Midbrain (tissue), 1 donor: ENCODE measurements around the gene ALG8.
"Not testable (repeated sequence)": the region's sequence is repeated elsewhere in the genome, so short reads cannot be mapped to it uniquely, and the experiment has no call there.

ENCODE experiments used
- DNase-seq: peaks from one replicate; lab custom pipeline; 2025; lab: John Stamatoyannopoulos, UW

The ALG8 gene

DNA sequence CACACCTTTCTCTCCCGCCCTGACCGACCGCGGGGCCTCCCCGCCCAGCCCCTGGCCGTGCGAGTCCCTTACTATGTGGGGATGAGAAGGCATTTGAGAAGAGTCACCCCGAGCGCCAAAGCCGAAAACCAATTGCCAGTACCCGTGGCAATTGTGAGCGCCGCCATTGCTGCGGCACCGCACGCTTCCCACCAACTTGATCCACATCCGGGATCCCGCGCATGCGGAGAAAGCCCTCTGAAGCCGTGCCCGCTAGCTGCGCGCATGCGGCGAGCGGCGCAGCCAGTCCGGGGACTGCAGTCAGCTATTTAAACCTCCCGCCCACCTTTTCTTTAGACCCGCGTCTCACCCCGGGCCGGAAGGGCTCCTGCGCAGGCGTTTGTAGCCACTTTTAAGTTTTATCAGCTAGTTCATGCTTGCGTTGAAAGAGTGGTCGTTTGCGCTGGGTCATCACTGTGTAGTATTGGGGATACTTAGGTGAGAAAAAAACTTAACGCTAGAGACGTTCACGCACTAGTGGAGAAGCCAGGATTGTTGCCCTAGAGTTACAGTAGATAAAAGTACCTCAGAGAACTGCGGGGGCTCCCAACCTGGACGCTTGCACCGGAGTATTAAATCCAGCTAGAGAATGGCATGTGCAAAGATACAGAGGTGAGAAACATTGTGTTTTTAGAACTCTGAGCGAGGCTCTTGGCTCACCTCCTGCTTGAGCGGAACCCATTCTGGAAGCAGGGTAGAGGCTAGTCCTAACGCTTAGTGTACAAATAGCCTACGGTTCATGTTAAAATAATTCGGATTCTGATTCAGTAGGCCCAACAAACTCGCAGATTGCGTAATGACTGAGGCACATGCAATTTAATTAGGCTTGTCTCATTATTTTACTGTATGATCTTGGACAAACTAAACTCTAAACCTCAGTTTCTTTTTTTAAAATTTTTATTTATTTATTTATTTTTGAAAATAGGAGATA lies at the start of gene ALG8:
ALG8 (minus strand) TSS at position 205 of the 970 bp plus-strand sequence; CDS start at position 167, 38 bp downstream.
- DNase-seq: peak; percentile 95

DNA sequence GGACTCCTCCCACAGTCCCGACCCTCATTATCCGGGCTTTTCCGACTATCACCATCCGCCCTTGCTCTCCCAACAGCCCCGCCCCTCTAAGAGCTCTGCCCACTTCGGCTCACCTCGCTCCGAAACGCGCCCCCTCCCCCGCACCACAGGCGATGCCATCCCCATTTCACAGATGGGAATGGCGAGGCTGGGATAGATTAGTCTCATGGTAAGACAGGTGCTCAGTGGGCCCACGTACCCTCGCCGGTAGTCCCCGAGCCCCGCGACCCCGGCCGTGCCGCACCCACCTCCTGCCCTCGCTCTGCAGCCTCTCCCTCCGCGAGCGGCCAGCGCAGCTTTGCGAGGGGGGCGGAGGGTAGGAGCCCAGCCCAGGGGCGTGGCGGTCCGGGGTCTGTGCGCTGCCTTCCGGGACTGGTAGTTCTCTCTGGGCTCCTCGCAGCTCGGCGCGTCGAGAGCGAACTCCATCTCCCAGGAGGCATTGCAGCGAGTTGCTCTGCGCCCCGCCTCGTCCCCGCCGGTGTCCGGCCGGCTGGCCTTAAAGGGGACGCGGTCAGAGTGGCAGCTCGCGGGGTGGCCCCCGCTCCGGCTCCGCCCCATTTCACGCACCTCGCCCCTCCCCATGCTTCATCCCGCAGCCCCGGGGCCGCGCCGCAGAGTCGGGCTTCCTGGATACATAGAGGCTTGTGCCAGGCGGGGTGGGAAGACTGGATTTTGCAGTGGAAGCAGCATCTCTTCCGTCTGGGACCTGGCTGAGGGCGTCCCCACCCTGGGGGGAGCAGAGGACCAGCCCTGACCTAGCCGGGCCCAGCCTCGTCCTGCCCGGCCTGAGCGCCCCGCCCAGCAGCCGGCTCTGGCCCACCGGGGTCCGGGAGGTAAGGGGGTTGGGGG lies 49.1 kb upstream of the ALG8 start, which contains the start of the genes KCTD21 and USP35:
KCTD21 (minus strand) TSS at position 341 of the 888 bp plus-strand sequence. CDS start 14,072 bp downstream, outside the sequence.
USP35 (plus strand) TSS at position 634 of the 888 bp plus-strand sequence. CDS start 7,327 bp downstream, outside the sequence.
- peak; percentile 98 for DNase-seq

DNA sequence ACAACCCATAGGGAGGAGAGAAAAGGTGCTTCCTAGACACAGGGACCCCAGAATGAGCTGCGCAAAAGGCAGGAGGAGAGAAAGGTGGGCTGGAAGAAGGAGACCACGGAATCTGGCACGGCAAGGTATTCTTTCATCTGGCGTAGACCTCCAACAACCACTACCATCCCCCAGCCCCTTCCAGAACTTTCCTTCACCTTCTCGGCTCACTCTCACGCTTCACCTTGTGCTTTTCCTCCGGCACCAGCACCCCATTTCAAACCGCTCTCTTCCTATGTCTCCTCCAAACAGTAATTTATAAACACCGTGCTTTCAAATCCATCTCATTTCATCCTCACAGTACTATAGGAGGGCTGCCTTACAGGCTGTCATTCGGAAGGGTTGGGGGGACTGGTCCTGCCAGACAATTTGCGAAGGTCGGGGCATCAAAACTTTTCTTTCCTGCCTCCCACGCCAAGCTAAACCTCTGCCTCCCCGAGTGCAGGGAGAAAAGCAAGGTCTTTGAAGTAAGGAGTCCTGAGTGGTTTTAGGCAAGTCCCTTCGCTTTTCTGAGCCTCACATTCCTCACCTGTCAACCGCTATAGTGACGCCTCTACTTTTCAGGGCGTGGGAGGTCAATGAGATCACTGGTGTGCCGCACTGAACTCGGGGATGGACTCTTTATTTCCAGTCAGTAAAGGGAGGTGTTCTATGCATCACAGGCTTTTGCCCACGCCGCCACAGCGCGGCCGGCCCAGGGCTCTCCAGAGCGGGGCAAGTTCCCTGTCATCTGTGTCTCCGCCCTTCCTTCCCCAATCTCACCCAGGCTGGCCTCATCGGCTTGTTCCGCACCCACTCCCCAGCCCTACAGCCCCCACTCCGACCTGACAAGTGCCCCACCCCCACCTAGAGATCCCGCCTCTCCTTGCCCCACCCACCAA lies 48.2 kb upstream of the ALG8 start:
- no peak for DNase-seq

DNA sequence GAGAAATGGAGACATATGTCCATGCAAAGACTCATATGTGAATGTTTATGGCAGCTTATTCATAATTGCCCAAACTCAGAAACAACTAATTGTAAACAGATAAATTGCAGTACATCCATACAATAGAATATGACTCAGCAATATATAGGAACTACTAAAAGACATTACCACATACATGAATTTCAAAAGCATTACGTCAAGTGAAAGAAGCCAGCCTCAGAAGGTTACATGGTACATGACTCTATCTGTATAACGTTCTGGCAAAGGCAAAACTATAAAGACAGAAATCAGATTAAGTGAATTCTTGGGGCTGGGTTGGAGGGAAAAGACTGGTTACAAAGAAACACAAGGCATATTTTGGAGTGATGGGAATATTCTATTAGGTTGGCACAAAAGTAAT lies 41.8 kb upstream of the ALG8 start:
- DNase-seq: no peak

DNA sequence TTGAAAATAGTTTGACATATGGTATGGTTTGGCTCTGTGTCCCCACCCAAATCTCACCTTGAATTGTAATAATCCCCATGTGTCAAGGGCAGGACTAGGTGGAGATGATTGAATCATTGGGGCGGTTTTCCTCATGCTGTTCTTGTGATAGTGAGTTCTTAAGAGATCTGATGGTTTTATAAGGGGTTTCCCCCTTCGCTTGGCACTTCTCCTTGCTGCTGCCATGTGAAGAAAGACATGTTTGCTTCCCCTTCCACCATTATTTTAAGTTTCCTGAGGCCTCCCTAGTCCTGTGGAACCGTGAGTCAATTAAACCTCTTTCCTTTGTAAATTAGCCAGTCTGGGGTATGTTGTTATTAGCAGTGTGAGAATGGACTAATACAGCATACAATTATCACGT lies 41.3 kb upstream of the ALG8 start:
- DNase-seq: no peak

DNA sequence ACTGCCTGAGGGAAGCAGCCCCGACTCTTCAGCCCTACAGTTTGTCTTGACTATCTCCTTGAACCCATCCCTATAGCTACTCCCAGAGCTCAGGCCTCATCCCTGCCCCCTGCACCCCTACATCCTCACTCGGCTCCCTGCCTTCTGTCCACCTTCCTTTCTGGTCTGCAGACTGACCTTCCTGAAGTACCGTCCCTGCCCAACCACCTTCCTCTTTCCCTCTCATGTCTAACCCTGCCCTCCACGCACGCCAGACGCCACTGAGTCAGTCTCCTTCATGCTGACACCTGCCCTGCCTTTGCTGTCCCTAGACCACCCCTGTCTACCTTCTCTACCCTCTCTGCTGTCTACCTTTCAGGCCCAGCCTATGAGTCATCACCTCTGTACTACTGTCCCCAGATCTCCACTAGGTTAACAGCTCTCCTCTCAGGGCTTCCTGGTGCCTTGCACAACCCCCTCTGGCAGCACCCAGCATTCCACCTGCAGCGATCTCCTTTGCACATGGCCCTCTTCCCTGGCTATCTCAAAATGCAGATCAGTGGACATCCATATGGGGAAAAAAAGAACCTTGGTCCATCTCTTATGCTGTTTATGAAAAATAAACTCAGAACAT lies 40.1 kb upstream of the ALG8 start:
- no peak for DNase-seq

DNA sequence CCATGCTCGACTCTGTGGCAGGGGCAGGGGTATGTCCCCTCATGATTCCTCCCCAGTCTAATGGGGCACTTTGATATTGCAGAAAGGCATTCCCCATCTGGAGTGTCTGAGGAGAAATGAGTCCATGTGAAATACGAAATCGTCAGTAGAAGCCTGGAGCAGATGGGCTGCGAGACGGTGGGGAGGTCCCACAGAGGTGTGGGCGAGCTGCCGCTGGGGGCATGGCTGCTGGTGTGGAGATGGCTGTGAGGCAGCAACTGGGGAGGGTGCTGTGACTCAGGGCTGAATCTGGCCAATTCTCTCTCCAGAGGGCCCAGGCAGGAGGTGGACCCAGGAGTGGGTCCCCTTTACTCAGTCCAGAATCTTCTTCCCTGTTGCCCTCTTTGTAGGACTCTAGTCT lies 37.8 kb upstream of the ALG8 start:
- DNase-seq: no peak

DNA sequence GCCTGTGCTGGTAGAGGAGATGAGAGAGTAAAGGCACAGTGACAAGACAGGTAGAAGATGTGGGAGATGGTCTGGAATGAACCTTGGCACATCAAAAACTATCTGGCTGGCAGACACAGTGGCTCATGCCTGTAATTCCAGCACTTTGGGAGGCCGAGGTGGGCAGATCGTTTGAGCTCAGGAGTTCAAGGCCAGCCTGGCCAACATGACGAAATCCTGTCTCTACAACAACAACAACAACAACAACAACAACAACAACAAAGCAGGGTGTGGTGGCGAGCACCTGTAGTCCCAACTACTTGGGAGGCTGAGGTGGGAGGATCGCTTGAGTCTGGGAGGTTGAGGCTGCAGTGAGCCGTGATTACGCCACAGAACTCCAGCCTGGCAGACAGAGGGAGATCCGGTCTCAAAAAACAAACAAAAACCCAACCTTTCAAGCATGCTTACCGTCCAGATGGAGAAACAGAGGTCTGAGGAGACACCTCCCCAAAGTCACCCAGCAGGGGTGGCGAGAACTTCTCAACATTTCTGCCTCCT lies 37.2 kb upstream of the ALG8 start:
- DNase-seq: no peak

DNA sequence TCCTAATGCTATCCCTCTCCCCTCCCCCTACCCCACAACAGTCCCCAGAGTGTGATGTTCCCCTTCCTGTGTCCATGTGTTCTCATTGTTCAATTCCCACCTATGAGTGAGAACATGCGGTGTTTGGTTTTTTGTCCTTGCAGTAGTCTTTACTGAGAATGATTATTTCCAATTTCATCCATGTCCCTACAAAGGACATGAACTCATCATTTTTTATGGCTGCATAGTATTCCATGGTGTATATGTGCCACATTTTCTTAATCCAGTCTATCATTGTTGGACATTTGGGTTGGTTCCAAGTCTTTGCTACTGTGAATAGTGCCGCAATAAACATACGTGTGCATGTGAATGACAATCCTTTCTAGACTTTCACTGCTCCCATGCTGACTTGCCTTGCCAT lies 36.4 kb upstream of the ALG8 start:
- DNase-seq: not testable (repeated sequence)

DNA sequence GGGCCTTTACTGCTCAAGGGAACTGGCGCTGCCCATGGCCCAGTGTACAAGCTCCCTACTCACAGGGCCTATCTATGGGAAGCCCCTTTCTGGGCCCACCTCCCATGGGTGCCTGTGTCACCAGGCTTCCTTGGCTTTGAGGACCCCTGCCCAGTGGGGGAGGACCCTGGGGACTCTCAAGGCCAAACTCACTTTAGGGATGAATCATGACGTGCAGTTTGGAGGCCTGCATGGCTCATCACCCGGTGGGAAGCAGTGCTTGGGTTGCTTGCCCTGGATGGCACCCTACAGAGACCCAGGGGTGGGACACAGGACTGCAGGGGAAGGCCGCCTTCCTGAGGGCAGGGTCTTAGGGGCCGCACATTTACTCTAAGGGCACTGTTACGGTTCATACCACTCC lies 32.5 kb upstream of the ALG8 start:
- DNase-seq: no peak

DNA sequence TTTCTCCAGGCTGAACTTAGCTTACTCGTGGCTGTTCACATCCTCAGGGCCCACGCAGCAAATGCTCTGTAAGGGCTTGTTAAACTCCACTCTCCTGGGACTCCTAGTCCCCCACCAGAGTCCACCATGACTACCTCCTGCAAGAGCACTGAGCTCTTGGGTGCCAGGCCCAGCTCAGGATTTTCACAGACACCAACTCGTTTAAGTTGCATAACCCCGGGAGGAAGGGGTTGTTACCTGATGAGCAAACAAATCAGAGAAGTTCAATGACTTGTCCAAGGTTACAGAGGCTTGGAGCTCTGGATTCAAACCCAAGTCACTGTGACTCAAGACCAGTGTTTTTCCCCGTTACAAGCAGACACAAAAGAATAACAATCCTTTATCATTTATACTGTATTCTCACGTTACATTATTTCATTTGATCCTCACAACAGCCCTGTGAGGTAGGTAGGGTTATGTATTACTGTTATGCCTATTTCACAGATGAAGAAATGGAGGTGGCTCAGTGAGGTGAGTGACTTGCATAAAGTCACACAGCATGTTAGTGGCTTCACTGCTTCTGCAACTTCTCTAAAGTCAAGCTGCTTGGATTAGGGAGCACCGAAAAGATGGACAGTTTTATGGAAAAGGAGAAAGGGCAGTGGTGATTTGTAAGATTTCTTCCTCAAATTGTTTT lies 31.6 kb upstream of the ALG8 start:
- no peak for DNase-seq

DNA sequence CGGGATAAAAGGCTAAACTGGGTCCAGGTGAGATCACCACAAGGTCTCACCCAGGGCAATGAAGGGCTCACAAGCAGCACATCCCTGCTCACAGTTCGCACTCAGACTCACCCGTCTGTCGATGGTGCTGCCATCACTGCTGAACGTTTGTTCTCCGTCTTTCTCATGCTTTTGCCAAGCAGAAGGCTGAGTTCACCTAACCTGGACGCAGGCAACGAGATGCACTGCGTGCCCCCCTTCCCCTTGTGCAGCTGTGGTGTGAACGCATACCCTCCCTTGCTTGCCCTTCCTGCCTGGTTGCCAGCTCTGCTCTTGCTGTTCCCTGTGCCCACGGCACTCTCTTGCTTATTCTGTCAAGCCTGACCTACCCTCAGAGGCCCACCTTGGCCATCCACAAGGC lies 31.0 kb upstream of the ALG8 start:
- no peak for DNase-seq

DNA sequence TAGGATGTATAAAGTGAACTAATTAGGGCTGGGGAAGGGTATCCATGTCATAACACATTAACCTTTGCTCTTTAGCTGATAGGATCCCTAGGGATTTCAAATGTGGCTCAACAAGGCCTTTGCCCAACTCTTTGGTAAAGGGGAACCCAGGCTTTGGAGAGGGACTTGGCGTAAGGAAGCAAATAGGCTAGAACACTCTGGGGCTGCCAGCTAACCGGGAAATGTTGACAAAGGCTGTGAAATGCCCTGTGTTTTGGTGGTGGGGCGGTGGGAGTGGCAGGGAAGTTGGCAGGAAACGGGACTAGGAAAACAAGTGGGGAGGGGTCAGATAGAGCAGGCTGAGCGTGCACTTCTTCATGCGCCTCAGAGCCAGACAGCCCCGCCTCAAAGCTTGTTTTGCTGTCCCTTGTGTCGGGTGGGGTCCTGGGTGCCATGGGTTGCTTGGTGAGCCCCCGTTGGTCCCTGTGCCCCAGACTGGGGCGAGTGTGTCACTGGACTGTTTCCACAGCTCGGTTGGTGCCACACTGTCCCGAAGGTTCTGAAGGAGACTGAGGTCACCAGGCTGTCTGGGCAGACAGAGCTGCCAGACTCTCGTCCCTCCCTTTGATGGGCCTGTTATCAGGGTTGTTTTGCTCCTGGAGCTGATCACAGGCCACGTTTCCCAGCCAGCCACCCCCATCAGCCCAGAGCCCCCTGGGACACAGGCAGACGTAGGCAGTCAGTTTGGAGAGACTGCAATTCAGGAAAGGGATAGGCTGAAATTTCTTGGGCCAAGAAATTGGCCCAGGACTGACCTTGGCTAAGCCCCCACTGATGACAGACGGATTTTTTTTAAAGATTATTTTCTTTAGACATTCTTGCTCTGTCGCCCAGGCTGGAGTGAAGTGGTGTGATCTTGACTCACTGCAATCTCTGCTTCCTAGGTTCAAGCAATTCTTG lies 29.4 kb upstream of the ALG8 start:
- DNase-seq: no peak

DNA sequence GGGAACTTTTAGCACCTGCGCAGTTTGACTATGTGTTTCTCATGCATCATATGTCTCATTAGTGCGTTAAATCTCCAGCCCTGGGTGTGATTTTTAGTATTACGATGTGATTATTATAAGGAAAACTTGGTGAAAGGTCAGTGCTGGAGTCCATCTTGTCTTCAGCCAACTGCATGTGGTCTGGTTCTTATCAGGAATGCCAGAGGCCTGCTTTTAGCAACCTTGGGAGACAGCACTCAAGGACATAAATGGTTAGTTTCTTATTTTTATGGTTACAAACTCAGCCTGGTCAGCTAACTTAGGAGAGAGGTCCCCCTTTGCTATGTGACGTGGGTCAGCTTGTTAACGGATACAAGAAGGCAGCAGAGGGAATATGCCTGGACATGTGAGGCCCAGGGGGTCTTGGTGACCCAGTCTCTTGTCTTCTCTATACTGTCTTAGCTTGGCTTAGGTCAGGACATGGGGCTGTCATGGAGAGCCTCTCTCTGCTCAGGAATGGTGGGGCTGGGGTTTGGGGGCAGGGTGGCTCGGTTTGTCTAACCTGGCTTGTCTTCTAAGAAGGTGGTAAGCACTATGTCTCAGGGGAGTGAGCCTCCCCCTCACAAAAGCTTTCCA lies 27.5 kb upstream of the ALG8 start:
- DNase-seq: no peak

DNA sequence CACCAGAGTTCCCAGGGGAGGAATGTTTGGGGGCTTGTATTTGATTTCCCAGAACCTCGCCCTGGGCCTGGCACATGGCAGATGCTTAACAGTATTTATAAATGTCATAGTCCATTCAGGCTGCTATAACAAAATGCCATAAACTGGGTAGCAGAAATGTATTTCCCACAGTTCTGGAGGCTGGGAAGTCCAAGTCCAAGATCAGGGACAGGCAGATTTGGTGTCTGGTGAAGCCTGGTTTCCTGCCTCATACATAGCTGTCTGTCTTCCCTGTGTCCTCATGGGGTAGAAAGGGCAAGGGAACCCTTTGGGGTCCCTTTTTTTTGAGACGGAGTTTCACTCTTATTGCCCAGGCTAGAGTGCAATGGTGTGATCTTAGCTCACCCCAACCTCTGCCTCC lies 25.0 kb upstream of the ALG8 start:
- DNase-seq: no peak

DNA sequence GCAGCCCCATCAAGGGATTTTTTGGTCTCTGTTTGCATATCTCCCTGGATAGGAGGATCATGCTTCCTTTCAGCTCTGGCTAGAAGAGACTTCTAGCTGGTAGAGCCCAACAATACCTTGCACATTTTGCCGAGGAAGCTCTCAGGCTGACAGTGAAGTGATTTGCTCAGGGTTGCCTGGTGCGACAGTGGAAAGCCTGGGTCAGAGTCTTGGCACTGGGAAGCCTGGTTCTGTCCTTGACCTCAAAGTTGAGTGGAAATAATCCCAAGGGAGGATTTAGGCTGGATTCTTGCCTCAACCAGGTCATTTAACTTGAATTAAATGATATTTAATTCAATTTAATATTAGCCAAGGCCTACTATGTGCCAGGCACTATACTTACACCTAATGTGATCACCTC lies 24.4 kb upstream of the ALG8 start:
- no peak for DNase-seq

DNA sequence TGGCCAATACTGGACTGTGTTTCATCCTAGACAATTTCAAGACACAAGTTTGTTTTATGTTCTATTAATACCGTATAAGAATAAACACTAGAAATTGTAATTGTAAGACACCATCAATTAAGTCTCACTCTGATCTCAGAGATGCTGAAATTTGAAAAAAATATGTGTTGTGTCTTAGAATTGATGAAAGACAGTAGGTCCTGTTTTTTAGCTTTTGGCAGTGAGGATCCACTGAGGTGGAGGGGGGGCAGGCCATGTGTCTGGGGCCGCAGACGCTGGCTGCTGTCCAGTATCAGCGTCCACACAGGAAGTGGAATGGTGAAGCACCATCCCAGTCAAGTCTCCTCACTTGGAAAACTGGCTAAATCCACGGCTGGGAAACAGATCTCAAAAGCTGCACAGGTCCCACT lies 22.5 kb upstream of the ALG8 start:
- no peak for DNase-seq

DNA sequence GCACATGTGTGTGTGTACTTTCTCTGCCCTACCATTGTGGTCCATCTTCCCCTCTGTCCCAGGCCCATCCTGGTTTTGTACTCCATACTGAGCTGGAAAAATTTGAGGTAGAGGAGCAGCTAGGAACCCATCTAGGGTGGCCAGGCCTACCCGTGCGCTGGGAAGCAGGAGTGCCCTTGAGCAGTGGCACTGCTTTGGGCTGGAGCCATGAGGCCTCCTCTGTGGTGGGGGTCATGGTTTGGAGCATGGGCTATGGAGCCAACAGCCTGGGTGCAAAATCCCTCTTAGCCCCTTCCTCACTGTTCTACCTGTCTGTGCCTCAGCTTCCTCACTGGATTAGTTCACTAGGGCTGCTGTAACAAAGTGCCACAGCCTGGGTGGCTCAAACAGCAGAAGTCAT lies 21.9 kb upstream of the ALG8 start:
- DNase-seq: no peak

DNA sequence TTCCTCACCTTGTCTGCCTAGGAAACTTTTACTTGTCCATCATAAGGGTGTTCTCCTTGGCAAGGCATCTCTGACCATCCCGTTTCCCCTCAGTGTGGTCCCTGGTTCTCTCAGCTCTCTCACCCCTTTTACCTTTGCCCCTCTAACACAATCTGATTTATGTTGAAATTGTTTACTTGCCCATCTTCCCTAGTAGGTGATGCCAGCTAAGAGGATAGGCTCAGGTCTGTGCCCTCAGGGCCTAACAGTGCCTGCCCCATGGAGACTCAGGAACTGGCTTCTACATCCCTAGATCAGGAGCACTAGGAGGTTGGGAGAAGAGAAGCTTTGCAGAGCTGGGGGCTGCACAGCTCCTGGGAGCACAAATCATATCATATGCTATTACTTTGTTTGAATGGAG lies 21.1 kb upstream of the ALG8 start:
- no peak for DNase-seq
